Measurements from ENCODE around the gene PRKAB2.

The PRKAB2 gene

GRCh38 chr1:147214325-147214724, 42.1 kb upstream of the PRKAB2 start:
- TF ChIP-seq, protein P1, sequence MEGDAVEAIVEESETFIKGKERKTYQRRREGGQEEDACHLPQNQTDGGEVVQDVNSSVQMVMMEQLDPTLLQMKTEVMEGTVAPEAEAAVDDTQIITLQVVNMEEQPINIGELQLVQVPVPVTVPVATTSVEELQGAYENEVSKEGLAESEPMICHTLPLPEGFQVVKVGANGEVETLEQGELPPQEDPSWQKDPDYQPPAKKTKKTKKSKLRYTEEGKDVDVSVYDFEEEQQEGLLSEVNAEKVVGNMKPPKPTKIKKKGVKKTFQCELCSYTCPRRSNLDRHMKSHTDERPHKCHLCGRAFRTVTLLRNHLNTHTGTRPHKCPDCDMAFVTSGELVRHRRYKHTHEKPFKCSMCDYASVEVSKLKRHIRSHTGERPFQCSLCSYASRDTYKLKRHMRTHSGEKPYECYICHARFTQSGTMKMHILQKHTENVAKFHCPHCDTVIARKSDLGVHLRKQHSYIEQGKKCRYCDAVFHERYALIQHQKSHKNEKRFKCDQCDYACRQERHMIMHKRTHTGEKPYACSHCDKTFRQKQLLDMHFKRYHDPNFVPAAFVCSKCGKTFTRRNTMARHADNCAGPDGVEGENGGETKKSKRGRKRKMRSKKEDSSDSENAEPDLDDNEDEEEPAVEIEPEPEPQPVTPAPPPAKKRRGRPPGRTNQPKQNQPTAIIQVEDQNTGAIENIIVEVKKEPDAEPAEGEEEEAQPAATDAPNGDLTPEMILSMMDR (conservative IDR thresholded peaks at IDR 0.05; ENCODE audit: control insufficient read depth, insufficient read depth, low read depth, low read length), result no peak
- H3K4me3 ChIP-seq (ENCODE audit: control insufficient read depth, low read depth, low read length), result no peak overlapping the region
- no peak for DNase-seq (ENCODE audit: low read depth)

- TF ChIP-seq, protein P1 (conservative IDR thresholded peaks at IDR 0.05; ENCODE audit: control insufficient read depth, insufficient read depth, low read depth, low read length), result no peak
- DNase-seq (ENCODE audit: low read depth), result no peak
Observed at GRCh38 chr1:147213271-147213670, 41.0 kb upstream of the PRKAB2 start.

DNA sequence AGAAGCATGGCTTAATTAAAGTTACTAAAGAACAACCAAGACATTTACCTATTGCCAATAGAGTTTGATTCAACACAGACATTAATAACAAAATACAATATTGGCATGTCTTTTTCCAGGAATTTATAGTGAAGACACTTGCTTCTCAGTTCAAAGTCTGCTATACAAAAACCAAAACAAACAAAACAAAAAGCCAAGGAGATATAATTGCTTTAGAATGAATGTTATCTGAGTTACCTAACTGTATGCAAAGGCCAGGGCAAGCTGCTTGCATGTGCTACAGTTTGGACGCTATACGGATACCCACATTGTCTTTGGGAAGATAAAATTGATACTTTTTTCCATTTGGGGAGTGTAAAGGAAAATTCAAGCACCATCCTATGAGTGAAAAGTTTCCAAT, 39.3 kb upstream of the PRKAB2 start:
- H3K4me3 ChIP-seq (ENCODE audit: control insufficient read depth, low read depth, low read length), result no peak overlapping the region
- TF ChIP-seq, protein P1 (conservative IDR thresholded peaks at IDR 0.05; ENCODE audit: control insufficient read depth, insufficient read depth, low read depth, low read length), result no peak

More at GRCh38 chr1:147213271-147213670, 41.0 kb upstream of the PRKAB2 start:
- H3K4me3 ChIP-seq (ENCODE audit: control insufficient read depth, low read depth, low read length), result no peak overlapping the region

DNA sequence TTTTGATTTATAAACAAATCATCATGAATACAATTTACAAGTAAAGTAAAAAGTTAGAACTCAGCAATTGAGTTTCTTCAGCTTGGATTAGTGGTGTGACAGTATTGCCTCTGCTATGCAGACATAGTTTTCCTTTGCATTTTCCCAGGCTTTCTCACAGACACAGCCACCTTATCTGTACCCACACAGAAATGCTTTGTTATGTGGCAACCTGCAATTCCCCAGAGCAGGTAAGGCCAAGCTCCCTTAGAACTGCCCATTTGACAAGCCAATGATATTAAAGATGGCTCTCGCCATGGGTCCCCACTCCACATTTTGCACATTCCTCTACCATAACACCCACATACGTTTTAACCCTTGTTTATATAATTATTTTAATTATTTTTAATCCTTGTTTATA, 38.7 kb upstream of the PRKAB2 start:
- TF ChIP-seq, protein P1 (conservative IDR thresholded peaks at IDR 0.05; ENCODE audit: control insufficient read depth, insufficient read depth, low read depth, low read length), result no peak
- no peak for DNase-seq (ENCODE audit: low read depth)
- no peak overlapping the region for H3K4me3 ChIP-seq (ENCODE audit: control insufficient read depth, low read depth, low read length)

More for the DNA sequence above, 39.3 kb upstream of the PRKAB2 start:
- no peak for DNase-seq (ENCODE audit: low read depth)

- TF ChIP-seq, protein P1 (conservative IDR thresholded peaks at IDR 0.05; ENCODE audit: control insufficient read depth, insufficient read depth, low read depth, low read length), result no peak
- H3K4me3 ChIP-seq (ENCODE audit: control insufficient read depth, low read depth, low read length), result no peak overlapping the region
- DNase-seq (ENCODE audit: low read depth), result no peak
Observed at GRCh38 chr1:147209825-147210821, 37.9 kb upstream of the PRKAB2 start.

- H3K4me3 ChIP-seq (ENCODE audit: control insufficient read depth, low read depth, low read length), result no peak overlapping the region
- TF ChIP-seq, protein P1 (conservative IDR thresholded peaks at IDR 0.05; ENCODE audit: control insufficient read depth, insufficient read depth, low read depth, low read length), result no peak
- no peak for DNase-seq (ENCODE audit: low read depth)
Observed at GRCh38 chr1:147208619-147209018, 36.3 kb upstream of the PRKAB2 start.
